Measurements from ENCODE around the gene TAAR8. TPM values are rescaled to one million over a fixed set of nuclear protein-coding genes. Genes with fewer than 3 reads are reported as not detected.
"Not testable (repeated sequence)": the region's sequence is repeated elsewhere in the genome, so short reads cannot be mapped to it uniquely, and the experiment has no call there.

The TAAR8 gene
- polyA plus RNA-seq, 1 donor (not counting 4 experiments of a cell fraction or from before 2014, with no cell fraction given), result not detected

DNA sequence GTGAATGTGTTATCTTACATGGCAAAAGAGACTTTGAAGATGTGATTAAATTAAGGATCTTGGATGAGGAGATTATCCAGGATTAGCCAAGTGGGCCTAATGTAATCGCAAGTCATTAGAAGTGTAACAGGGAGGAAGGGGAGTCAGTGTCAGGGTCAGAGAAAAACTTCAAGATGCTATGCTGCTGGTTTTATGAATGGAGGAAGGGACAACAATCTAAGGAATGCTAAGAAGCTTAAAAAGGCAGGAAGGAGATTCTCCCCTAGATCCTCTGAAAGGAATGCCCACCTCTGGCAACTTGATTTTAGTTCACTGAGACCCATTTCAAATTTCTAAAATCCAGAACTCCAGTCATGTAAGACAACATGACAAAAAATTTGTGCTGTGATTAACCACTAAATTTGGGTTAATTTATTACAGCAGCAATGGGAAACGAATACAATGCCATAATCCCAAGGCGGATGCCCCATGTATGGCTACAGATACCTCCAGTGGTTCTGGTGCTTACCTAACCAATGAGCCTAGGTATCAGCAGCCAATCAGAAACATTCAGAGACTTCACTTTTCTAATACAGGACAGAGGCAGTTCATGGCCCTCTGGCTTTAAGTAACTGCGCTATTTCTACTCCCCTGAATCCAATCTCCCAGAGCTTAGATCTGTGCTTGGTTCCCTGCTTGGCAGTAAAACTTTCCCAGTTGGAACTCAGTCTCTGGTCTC lies 3.6 kb upstream of the TAAR8 start:
- no peak for FAIRE-seq
- H3K79me2 ChIP-seq (ENCODE audit: control insufficient read depth, insufficient read depth, low read length), result no peaks in the 10 kb centered on the region
- no peak for DNase-seq (ENCODE audit: low read depth, low spot score)
- H3K9ac ChIP-seq (ENCODE audit: control insufficient read depth, extremely low read depth, insufficient read depth, low read length), result no peak overlapping the region
- no peaks in the 10 kb centered on the region for H3K36me3 ChIP-seq (ENCODE audit: control insufficient read depth in 2 of 2, extremely low read depth in 1 of 2, insufficient read depth in 2 of 2, low read length in 2 of 2)
- no peaks in the 10 kb centered on the region for H3K9me1 ChIP-seq (ENCODE audit: control insufficient read depth, extremely low read depth, insufficient read depth, low read length)
- dilution Hi-C loops (cut with MboI; ENCODE audit: extremely low pct_ligation_motif_present, low sequenced_read_pairs), result no loop called here
- H3K9me3 ChIP-seq (ENCODE audit: control insufficient read depth, low read depth, low read length), result no peaks in the 10 kb centered on the region
- no peak overlapping the region for H2AFZ ChIP-seq (ENCODE audit: control insufficient read depth, low read length)
- H3K4me1 ChIP-seq (ENCODE audit: control insufficient read depth, extremely low read depth, insufficient read depth, low read length), result no peaks in the 10 kb centered on the region
- no peak overlapping the region for H3K4me3 ChIP-seq (ENCODE audit: control insufficient read depth in 2 of 3, extremely low read depth in 1 of 3, insufficient read depth in 2 of 3, low read depth in 1 of 3, low read length in 3 of 3)
- TF ChIP-seq CTCF (optimal IDR thresholded peaks at IDR 0.05 in 1 of 3, IDR thresholded peaks at IDR 0.05 in 1 of 3, conservative IDR thresholded peaks at IDR 0.05 in 1 of 3; ENCODE audit: extremely low read depth in 1 of 3, insufficient read depth in 2 of 3, low read length in 3 of 3) (no peak), EZH2 (IDR thresholded peaks at IDR 0.05; ENCODE audit: low read length) (no peak)
- H3K4me2 ChIP-seq (ENCODE audit: control insufficient read depth, extremely low read depth, insufficient read depth, low read depth, low read length), result no peak overlapping the region
- no peak overlapping the region for H3K27ac ChIP-seq (ENCODE audit: control insufficient read depth, insufficient read depth, low read length)
- peaks cover 12% of the 10 kb centered on the region for H3K27me3 ChIP-seq (ENCODE audit: control insufficient read depth, extremely low read depth, insufficient read depth, low read length)
- no peaks in the 10 kb centered on the region for H4K20me1 ChIP-seq (ENCODE audit: control insufficient read depth, extremely low read depth, insufficient read depth, low read length)

DNA sequence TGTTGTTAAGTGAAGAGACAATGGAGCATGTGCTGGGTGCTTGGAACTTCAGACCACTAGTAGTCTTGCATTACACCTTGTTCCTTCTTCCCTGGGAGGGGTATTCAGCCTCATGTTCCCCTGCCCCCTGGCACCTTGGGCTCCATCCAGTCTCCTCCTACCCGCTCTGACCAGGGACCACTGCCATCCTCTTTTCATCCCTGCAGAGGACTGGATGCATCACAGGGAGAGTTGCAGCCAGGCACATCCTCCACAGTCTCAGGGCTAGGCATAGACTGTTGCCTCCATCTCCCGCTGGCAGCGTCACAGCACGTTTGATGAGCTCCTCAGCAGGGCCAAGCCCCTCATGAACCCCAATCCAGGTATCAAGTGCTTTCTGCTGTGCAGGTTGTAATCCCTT lies 1.3 kb upstream of the TAAR8 start:
- no peak overlapping the region for H3K4me2 ChIP-seq (ENCODE audit: control insufficient read depth, extremely low read depth, insufficient read depth, low read depth, low read length)
- H3K36me3 ChIP-seq (ENCODE audit: control insufficient read depth in 2 of 2, extremely low read depth in 1 of 2, insufficient read depth in 2 of 2, low read length in 2 of 2), result no peaks in the 10 kb centered on the region
- no peaks in the 10 kb centered on the region for H3K79me2 ChIP-seq (ENCODE audit: control insufficient read depth, insufficient read depth, low read length)
- no peaks in the 10 kb centered on the region for H4K20me1 ChIP-seq (ENCODE audit: control insufficient read depth, extremely low read depth, insufficient read depth, low read length)
- H3K4me3 ChIP-seq (ENCODE audit: control insufficient read depth in 2 of 3, extremely low read depth in 1 of 3, insufficient read depth in 2 of 3, low read depth in 1 of 3, low read length in 3 of 3), result no peak overlapping the region
- peaks cover 12% of the 10 kb centered on the region for H3K27me3 ChIP-seq (ENCODE audit: control insufficient read depth, extremely low read depth, insufficient read depth, low read length)
- H3K4me1 ChIP-seq (ENCODE audit: control insufficient read depth, extremely low read depth, insufficient read depth, low read length), result no peaks in the 10 kb centered on the region
- H2AFZ ChIP-seq (ENCODE audit: control insufficient read depth, low read length), result no peak overlapping the region
- H3K27ac ChIP-seq (ENCODE audit: control insufficient read depth, insufficient read depth, low read length), result no peak overlapping the region
- DNase-seq (ENCODE audit: low read depth, low spot score), result no peak
- H3K9me3 ChIP-seq (ENCODE audit: control insufficient read depth, low read depth, low read length), result no peaks in the 10 kb centered on the region
- dilution Hi-C loops (cut with MboI; ENCODE audit: extremely low pct_ligation_motif_present, low sequenced_read_pairs), result no loop called here
- H3K9ac ChIP-seq (ENCODE audit: control insufficient read depth, extremely low read depth, insufficient read depth, low read length), result no peak overlapping the region
- TF ChIP-seq CTCF (optimal IDR thresholded peaks at IDR 0.05 in 1 of 3, IDR thresholded peaks at IDR 0.05 in 1 of 3, conservative IDR thresholded peaks at IDR 0.05 in 1 of 3; ENCODE audit: extremely low read depth in 1 of 3, insufficient read depth in 2 of 3, low read length in 3 of 3) (no peak), EZH2 (IDR thresholded peaks at IDR 0.05; ENCODE audit: low read length) (no peak)
- no peak for FAIRE-seq
- H3K9me1 ChIP-seq (ENCODE audit: control insufficient read depth, extremely low read depth, insufficient read depth, low read length), result no peaks in the 10 kb centered on the region

GRCh38 chr6:132560087-132560486 lies 7.6 kb downstream of the TAAR8 start:
- H3K27me3 ChIP-seq (ENCODE audit: control insufficient read depth, extremely low read depth, insufficient read depth, low read length); DNase-seq (ENCODE audit: low read depth, low spot score); H3K4me3 ChIP-seq (ENCODE audit: control insufficient read depth in 2 of 3, extremely low read depth in 1 of 3, insufficient read depth in 2 of 3, low read depth in 1 of 3, low read length in 3 of 3); dilution Hi-C loops (cut with MboI; ENCODE audit: extremely low pct_ligation_motif_present, low sequenced_read_pairs); H3K36me3 ChIP-seq (ENCODE audit: control insufficient read depth in 2 of 2, extremely low read depth in 1 of 2, insufficient read depth in 2 of 2, low read length in 2 of 2); H3K9me1 ChIP-seq (ENCODE audit: control insufficient read depth, extremely low read depth, insufficient read depth, low read length); H2AFZ ChIP-seq (ENCODE audit: control insufficient read depth, low read length); H3K4me1 ChIP-seq (ENCODE audit: control insufficient read depth, extremely low read depth, insufficient read depth, low read length); H3K4me2 ChIP-seq (ENCODE audit: control insufficient read depth, extremely low read depth, insufficient read depth, low read depth, low read length); H3K27ac ChIP-seq (ENCODE audit: control insufficient read depth, insufficient read depth, low read length); H3K79me2 ChIP-seq (ENCODE audit: control insufficient read depth, insufficient read depth, low read length); H3K9me3 ChIP-seq (ENCODE audit: control insufficient read depth, low read depth, low read length); FAIRE-seq; H4K20me1 ChIP-seq (ENCODE audit: control insufficient read depth, extremely low read depth, insufficient read depth, low read length); H3K9ac ChIP-seq (ENCODE audit: control insufficient read depth, extremely low read depth, insufficient read depth, low read length): not testable (repeated sequence)

Data from keratinocyte (primary cell).